Kidney glomerular epithelial cell (primary cell): ENCODE results near the gene NRP1.
"Not testable (repeated sequence)": the region's sequence is repeated elsewhere in the genome, so short reads cannot be mapped to it uniquely, and the experiment has no call there.

ENCODE experiments used
- DNase-seq: peaks from one replicate; lab custom pipeline; 2025; lab: John Stamatoyannopoulos, UW

NRP1 gene

GRCh38 chr10:33150146-33150545, 184.3 kb downstream of the NRP1 start:
- DNase-seq = no peak

- DNase-seq = no peak
Measured at GRCh38 chr10:33147013-33147310, 187.5 kb downstream of the NRP1 start.

GRCh38 chr10:33146189-33147012, 188.1 kb downstream of the NRP1 start:
- no peak for DNase-seq

GRCh38 chr10:33145451-33146188, 188.8 kb downstream of the NRP1 start:
- DNase-seq = no peak

GRCh38 chr10:33143160-33143728, 191.2 kb downstream of the NRP1 start:
- peak; percentile 46 for DNase-seq

- no peak for DNase-seq
Measured at GRCh38 chr10:33142295-33142694, 192.2 kb downstream of the NRP1 start.

GRCh38 chr10:33141251-33141650, 193.2 kb downstream of the NRP1 start:
- no peak for DNase-seq

- DNase-seq = no peak
Measured at GRCh38 chr10:33139181-33139646, 195.3 kb downstream of the NRP1 start.

- DNase-seq = not testable (repeated sequence)
Measured at GRCh38 chr10:33138686-33139085, 195.8 kb downstream of the NRP1 start.

- DNase-seq = no peak
Measured at GRCh38 chr10:33137356-33138005, 197.0 kb downstream of the NRP1 start.

- DNase-seq = peak; percentile 95
Measured at GRCh38 chr10:33136781-33137180, 197.7 kb downstream of the NRP1 start.

GRCh38 chr10:33136271-33136670, 198.2 kb downstream of the NRP1 start:
- DNase-seq = peak; percentile 91

GRCh38 chr10:33134011-33134751, 200.3 kb downstream of the NRP1 start:
- peak; percentile 99 for DNase-seq

- DNase-seq = peak; percentile 86
Measured at GRCh38 chr10:33133557-33133956, 200.9 kb downstream of the NRP1 start.

- no peak for DNase-seq
Measured at GRCh38 chr10:33132626-33133025, 201.8 kb downstream of the NRP1 start.

- DNase-seq = no peak
Measured at GRCh38 chr10:33129996-33130386, 204.5 kb downstream of the NRP1 start.

GRCh38 chr10:33129141-33129995, 205.1 kb downstream of the NRP1 start:
- peak; percentile 51 for DNase-seq

- DNase-seq = no peak
Measured at GRCh38 chr10:33127622-33128021, 206.8 kb downstream of the NRP1 start.
